Measurements from ENCODE around the gene USP25. TPM values are rescaled to one million over a fixed set of nuclear protein-coding genes. Genes with fewer than 3 reads are reported as not detected.

The USP25 gene
- total RNA-seq, 1 experiment from 2014 or later = 33.6 TPM

DNA sequence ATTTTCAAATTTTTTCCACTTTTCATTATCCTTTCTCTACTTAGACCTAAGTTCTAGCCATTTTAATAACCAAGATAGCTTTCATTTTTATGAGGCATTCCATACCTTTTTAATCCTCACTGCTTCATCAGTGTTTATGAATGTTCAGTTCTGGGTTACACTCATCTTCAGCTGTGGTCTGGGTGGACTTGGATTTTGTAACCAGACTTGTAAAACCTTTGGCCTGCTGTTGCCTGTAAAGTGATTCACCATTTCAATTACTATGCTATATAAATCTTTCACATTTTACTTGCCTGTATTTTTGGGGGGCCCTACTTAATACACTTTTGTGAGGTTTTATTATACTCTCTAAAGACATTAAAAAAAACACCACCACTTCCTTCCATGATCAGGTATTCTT is 46.2 kb downstream of the USP25 start:
- intact Hi-C loops (cut with micrococcal nuclease) = no loop called here
- ChIA-PET CTCF (no interaction called here), RAD21 (ENCODE audit: low non-redundant PET in 1 of 2, low total read pairs in 2 of 2, uncharacterized antibody in 2 of 2, unreplicated experiment in 2 of 2) (no interaction called here), POLR2A (no interaction called here)
- no peak for ATAC-seq
- Histone ChIP-seq H3K4me3 (replicated peaks in 1 of 2; ENCODE audit: low read depth in 1 of 2, low read length in 2 of 2) (no peak overlapping the region), H3K9me3 (ENCODE audit: control insufficient read depth in 1 of 2, insufficient read depth in 1 of 2, low read depth in 1 of 2, low read length in 2 of 2) (no peaks in the 10 kb centered on the region), H3K4me1 (ENCODE audit: control insufficient read depth in 1 of 2, insufficient read depth in 2 of 2, low read length in 2 of 2) (no peaks in the 10 kb centered on the region), H3K4me2 (ENCODE audit: low read length) (no peak overlapping the region), H3K27ac (ENCODE audit: low read depth, low read length) (no peak overlapping the region), H2AFZ (ENCODE audit: low read depth, low read length, poor library complexity, severe bottlenecking) (no peak overlapping the region), H3K9me2 (ENCODE audit: insufficient read depth) (no peaks in the 10 kb centered on the region), H3K9ac (ENCODE audit: low read length) (no peak overlapping the region), H3K27me3 (ENCODE audit: insufficient read depth, low read length) (no peaks in the 10 kb centered on the region), H4K20me1 (ENCODE audit: insufficient read depth) (no peaks in the 10 kb centered on the region), H3K79me2 (ENCODE audit: insufficient read depth, low read length) (peaks cover 42% of the 10 kb centered on the region), H3K36me3 (ENCODE audit: control insufficient read depth in 1 of 2, insufficient read depth in 2 of 2, low read length in 2 of 2) (no peaks in the 10 kb centered on the region)
- DNase-seq (ENCODE audit: low read depth, low spot score) = no peak
- no TSS peak for BruUV-seq (replicated peaks)
- TF ChIP-seq EZH2phosphoT487 (IDR thresholded peaks at IDR 0.05; ENCODE audit: borderline replicate concordance) (no peak), POLR2A (IDR thresholded peaks at IDR 0.05; ENCODE audit: borderline replicate concordance, extremely low read depth, insufficient read depth, insufficient read length) (no peak), JUND (IDR thresholded peaks at IDR 0.05) (no peak), POLR2AphosphoS5 (IDR thresholded peaks at IDR 0.05; ENCODE audit: low read depth, low read length) (no peak), CEBPB (IDR thresholded peaks at IDR 0.05; ENCODE audit: low read depth) (no peak)

DNA sequence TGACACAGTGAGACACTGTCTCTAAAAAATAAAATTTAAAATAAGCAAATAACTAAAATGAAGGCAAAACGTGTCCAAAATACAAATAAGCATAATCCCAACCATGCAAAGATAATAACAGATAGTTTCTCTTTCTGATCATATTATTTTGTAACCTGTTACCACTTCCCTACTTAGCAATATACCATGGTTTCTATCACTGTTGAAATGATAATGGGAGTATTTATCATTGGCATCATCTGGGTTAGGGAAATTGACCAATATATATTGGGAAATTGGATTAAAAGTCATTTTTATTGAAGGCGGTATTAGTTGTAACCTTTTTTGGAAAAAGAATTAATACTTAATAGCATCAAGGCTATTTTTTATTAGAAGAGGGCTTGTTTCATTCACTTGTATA is 47.0 kb downstream of the USP25 start:
- Histone ChIP-seq H3K4me3 (replicated peaks in 1 of 2; ENCODE audit: low read depth in 1 of 2, low read length in 2 of 2) (no peak overlapping the region), H3K4me1 (ENCODE audit: control insufficient read depth in 1 of 2, insufficient read depth in 2 of 2, low read length in 2 of 2) (no peaks in the 10 kb centered on the region), H3K9ac (ENCODE audit: low read length) (no peak overlapping the region), H4K20me1 (ENCODE audit: insufficient read depth) (no peaks in the 10 kb centered on the region), H3K27ac (ENCODE audit: low read depth, low read length) (no peak overlapping the region), H2AFZ (ENCODE audit: low read depth, low read length, poor library complexity, severe bottlenecking) (no peak overlapping the region), H3K36me3 (ENCODE audit: control insufficient read depth in 1 of 2, insufficient read depth in 2 of 2, low read length in 2 of 2) (no peaks in the 10 kb centered on the region), H3K4me2 (ENCODE audit: low read length) (no peak overlapping the region), H3K79me2 (ENCODE audit: insufficient read depth, low read length) (peaks cover 34% of the 10 kb centered on the region), H3K9me2 (ENCODE audit: insufficient read depth) (no peaks in the 10 kb centered on the region), H3K27me3 (ENCODE audit: insufficient read depth, low read length) (no peaks in the 10 kb centered on the region), H3K9me3 (ENCODE audit: control insufficient read depth in 1 of 2, insufficient read depth in 1 of 2, low read depth in 1 of 2, low read length in 2 of 2) (no peaks in the 10 kb centered on the region)
- POLR2A ChIA-PET = no interaction called here
- RAD21 ChIA-PET (ENCODE audit: low non-redundant PET in 1 of 2, low total read pairs in 2 of 2, uncharacterized antibody in 2 of 2, unreplicated experiment in 2 of 2) = no interaction called here
- CTCF ChIA-PET = no interaction called here
- DNase-seq (ENCODE audit: low read depth, low spot score) = no peak
- ATAC-seq = no peak
- BruUV-seq (replicated peaks) = no TSS peak
- intact Hi-C loops (cut with micrococcal nuclease) = no loop called here
- TF ChIP-seq, protein P1, sequence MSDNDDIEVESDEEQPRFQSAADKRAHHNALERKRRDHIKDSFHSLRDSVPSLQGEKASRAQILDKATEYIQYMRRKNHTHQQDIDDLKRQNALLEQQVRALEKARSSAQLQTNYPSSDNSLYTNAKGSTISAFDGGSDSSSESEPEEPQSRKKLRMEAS (IDR thresholded peaks at IDR 0.05) = no peak
- TF ChIP-seq RAD21 (IDR thresholded peaks at IDR 0.05; ENCODE audit: low read depth) = no peak
- TF ChIP-seq, protein P2, sequence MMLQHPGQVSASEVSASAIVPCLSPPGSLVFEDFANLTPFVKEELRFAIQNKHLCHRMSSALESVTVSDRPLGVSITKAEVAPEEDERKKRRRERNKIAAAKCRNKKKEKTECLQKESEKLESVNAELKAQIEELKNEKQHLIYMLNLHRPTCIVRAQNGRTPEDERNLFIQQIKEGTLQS (IDR thresholded peaks at IDR 0.05) = no peak
- no peak for TF ChIP-seq POLR2AphosphoS5 (IDR thresholded peaks at IDR 0.05; ENCODE audit: low read depth, low read length)
- no peak for TF ChIP-seq ELF1 (IDR thresholded peaks at IDR 0.05; ENCODE audit: borderline replicate concordance, low read depth)
- no peak for TF ChIP-seq EZH2 (IDR thresholded peaks at IDR 0.05)
- TF ChIP-seq FOSL1 (IDR thresholded peaks at IDR 0.05; ENCODE audit: low read depth) = no peak
- TF ChIP-seq CEBPB (IDR thresholded peaks at IDR 0.05; ENCODE audit: low read depth) = no peak
